IPS DF 4.7 (cell line): ENCODE measurements around the gene PHACTR3.

Experiments
- DNase-seq: peaks from one replicate; pipeline ENCODE4 v3.0.0-alpha.2; 2013; ENCODE audit warnings: low spot score; ENCODE audit errors: extremely low read depth

PHACTR3 gene

DNA sequence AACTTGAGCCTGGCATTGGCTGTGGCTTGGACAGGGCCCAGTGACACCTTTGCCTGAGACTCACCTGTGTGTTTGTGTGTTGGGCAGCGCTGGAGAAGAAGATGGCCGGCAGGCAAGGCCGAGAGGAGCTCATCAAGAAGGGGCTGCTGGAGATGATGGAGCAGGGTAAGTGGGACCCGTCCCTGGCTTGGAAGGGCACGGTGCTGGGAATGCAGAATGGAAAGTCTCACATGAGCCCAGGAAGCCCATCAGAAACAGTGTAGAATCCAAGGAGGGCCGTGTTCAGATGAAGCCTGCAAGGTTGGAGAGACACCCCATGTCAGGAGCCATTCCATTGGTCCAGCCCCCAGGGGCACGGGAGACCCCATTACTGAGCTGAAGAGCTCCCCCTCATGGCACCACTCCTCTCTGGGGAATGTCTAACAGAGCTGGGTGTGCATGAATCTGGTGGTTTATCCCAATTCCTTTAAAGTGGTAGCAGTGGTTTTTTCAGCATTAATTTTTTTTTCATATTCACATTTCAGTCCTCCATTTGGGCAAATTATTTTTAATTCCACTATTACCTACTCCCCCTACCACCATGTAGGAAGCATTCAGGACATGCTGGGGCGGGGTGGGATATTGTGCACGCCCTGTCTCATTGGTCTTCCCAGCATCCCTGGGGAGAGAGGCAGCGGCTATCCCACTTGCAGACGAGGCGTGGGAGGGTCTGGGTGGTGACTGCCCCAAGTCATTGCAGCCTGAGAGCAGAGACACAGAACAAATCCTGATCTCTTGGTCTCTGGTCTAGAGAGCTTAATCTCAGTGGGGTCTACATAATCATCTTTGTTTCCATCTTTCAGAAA lies 143.6 kb downstream of the PHACTR3 start:
- no peak for DNase-seq

DNA sequence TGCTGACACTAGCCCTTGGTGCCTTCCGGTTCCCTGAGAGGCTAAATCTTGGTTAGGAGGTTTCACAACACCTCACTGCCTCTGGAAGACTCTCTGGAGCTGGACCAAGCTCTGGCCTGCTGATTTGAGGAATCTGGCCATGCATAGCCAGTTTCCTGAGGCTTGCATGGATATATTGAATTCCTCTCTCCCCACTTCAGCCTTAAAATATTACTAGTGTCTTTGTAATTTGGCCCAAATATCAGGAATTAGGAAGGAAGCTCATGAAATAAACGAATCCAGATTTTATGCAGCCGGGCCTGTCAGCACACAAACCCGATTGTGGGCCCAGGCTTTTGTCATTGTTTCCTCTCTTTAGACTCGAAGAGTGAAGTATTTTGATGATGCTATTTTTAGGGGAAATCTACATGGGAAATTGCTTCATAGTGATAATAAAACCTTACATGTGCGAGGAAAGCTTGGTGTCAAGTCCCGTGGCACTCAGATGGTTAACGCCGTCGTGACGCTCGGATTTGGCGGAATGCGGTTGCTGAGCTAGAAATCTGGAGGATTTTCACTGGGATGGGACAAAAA lies 144.4 kb downstream of the PHACTR3 start:
- DNase-seq, result no peak

DNA sequence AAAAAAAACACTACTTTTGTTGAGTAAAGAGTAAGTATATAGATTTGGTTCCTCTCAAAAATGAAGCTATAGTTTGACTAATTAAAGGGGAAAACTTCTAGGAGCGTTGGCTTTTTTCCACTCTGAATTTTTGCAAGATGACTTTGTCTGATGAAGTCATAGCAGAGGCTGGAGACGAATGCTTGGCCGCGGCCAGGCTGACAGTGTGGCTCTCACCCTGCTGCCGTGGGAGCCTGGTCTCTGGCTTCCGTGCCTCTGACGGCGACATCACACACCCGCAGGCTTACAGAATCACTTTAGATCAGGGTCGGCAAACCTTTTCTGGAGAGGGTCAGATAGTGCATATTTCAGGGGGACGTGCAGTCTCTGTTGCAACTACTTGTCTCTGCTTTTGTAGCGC lies 145.0 kb downstream of the PHACTR3 start:
- DNase-seq, result no peak

DNA sequence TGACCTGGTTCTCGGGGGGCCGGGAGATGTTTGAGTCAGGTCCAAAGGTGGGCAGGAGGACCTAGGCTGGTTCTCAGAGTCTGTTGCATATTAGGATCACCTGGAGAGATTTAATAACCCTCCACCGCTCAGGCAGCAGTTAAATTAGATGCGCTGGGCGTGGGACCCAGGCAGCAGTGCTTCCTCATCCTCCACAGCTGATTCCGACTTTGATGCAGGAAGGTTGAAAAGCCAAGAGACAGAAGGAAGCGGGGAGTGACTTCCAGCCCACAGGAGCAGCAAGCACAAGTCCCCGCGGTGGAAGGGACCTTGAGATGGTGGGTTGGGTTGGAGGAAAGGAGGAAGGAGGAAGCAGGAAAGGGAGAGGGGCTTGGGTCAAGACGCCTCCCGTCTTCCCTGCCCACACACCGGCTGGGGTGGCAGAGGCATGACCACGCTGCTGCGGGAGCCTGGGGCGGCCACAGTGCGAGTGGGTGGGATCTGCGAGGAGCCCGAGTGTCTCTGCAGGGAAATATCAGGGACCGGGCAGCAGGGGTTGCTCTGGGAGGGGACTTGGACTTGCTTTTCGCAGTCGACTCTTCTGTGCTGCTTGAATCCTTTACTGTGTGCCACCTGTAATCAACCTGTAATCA lies 146.0 kb downstream of the PHACTR3 start:
- no peak for DNase-seq

DNA sequence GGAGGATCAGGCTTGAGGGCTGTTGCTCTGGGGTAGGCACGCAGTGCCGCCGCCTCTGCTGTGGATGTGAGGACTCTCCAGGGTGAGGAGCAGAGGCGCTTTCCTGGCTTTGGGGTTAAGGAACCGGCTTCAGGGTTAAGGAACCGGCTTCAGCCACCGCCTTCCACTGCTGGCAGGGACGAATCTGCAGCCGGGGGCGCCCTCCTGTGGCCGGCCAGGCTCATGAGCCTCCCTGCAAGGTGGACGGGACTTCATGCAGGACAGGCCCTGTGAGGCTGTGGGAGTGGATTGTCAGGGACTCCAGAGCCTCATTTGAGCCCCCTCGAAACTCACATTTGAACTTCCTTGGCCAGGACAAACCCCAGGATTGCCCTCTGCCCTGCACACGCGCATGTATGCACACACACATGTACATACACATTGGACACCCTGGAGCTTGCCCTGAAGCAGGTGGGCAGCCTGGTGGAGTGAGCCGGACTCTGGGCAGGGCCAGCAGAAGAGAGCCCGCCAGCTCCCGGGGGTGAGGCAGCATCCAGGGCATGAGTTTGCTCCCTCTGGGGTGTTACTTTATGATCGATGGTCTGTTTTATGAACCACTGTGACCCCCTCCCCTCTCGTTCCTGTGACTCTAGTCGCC lies 146.9 kb downstream of the PHACTR3 start:
- no peak for DNase-seq

DNA sequence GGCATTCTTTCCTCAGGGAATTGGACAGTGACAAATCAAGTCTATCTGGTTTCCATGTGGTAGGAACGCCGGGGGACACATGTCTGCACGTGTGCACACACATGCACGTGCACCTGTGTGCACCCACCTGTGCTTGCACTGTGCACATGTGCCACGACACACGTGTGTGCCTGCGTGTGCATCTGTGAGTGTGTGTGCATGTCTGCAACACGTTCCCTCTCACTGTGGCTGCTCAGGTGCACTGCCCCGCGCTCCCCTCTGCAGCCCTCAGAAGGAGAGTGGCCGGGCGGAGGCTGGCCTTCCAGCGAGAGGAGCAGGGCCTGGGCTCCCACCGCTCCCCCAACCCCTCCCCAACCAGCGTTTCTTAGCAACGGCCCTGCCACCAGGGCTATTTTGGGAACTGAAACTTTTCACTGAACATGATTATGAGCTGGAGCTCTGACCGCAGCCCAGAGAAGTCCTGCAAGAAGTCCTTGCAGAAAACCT lies 147.8 kb downstream of the PHACTR3 start:
- no peak for DNase-seq

DNA sequence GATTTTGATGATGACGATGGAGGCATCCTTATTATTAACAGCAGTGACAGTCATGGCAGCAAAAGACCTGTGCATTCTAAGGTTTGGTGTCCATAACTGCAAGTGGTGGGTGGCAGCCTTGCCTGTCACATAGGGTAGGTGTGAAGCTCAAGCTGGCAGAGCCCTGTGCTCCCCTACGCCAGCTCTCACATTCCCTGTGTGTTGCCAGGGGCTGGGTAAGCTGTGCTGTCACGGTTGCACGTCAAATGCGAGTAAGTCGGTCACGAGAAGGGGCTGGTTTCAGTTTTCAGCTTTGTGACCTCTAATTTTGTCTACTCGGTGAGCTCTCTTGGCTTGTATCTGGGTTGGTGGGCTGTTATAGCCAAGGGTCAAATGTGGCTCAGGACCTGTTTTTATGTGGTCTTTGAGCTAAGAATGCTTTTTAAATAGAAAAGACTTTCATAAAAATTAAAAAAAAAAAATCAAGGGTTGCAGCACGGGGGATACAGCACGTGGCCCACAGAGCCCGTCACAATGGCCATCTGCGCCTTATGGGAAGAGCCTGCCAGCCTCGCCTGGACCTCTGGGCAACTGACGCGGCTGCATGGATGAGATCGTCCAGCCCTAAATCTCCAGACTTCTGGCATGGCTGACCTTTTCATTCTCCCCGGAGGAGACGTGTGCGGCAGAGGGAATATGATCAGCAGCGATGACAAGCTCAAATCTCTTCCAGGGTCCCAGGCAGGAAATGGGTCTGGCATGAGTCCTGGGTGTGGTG lies 148.5 kb downstream of the PHACTR3 start:
- DNase-seq, result no peak

DNA sequence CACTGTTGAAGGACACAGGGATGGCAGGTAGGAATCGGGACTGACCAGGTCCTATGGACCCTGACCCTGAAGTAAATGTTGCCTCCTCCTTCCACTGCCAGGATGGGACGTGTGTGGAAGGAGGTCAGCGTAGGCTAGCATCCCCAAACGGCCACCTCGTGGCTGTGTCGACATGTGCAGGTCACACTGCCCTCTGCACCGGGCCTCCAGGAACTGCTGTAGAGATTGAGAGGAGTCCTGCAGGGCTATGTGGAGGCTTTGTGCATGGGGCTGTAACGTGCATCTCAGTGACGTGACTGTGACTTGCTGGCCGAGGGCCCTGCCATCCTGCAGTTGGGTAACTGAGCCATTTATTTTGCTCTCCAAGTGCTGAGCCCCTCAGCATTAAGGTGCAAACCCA lies 149.5 kb downstream of the PHACTR3 start:
- DNase-seq, result no peak

DNA sequence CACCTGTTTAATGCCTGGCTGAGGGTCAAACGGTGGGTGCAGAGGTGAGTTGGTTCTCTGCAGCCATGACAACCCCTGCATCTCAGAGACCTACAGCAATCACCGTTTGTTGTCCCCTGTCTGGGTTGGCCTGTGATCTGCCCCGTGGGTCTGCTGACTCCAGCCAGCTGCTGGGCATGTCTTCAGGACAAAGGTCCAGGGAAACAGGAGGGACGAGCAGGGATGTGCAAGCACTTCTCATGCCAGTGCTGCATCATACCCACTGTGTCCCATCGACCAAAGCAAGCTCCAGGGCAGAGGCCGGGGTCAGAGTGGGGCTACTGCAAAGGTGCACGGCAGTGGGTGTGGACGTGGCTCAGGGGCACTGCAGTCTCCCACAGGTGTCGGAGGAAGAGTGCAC lies 150.2 kb downstream of the PHACTR3 start:
- no peak for DNase-seq

DNA sequence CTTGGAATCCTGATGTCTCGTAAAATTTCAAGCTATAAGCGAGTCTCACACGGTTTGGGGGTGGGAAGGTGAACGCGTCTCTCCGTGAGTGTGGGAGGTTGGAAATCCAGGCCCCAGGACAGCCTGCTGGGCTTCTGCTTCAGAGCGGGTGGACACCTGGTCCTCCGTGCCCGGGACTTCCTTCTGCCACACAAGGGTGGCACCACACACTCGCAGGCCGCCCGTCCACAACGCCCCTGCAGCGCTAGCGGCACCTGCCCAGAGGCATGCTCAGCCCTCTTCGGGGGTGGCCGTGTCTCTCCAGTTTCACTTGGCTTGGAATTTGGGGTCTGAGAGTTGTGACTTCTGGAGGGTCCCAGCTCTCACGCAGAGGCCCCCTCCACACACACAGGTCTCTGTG lies 151.9 kb downstream of the PHACTR3 start:
- DNase-seq, result no peak

DNA sequence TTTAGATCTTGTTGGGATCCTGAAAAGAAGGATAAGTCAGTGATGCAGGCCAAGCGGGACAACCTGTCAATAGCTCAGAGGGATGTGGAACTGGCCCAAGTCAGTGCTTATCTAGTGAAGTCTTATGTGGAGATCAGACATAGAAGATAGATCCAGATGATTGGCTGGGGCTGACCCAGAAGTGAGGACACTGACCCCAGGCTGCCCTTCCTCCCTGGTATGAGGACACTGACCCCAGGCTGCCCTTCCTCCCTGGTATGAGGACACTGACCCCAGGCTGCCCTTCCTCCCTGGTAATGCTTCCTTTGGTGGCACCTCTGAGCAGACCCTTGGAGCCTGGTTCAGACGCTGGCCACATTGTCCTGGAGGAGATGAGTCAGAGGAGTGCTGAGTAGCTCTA lies 159.7 kb downstream of the PHACTR3 start:
- DNase-seq, result no peak

DNA sequence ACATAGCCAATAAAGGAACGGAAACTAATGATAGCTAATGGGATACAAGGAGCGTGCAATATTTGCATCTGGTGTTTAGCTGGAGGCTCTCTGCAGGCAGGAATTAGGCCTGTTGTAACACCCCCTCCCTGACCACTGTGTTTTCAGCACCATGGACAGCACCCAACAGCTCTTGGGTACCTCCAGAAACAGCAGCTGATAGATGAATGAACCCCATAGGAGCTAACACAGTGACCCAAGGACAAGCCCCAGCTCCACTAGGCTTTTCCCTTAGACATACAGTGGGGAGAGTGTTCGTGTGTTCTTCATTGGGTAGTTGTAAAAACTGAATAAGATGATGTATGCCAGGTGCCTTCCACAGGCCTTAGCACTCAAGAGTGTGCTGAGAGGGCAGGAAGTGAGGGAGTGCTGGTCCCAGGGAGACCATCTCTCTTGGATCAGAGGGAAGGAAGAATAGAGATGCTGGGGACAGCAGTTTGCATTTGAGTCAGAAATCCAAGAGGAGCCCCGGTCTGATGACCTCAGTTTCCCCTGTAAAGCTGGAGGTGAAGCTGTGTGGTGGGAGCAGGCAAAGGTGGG lies 161.3 kb downstream of the PHACTR3 start:
- DNase-seq, result no peak

DNA sequence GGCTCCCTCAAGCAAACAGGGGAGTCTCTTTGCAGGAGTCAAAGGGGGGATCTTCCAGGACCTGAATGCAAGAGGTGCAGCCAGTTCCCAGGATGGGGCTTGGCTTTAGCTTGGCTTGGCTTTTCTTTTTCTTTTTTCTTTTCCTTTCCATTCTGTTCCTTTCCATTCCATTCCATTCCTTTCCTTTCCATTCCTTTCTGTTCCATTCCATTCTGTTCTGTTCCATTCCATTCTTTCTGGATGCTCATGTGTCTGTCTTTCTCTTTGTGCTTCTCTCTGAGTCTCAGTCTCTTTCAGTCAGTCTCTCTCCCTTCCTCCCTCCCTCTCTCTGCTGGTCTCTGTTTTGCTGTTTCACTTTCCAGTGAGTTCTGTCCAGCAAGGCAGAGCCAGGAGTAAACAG lies 163.3 kb downstream of the PHACTR3 start:
- DNase-seq, result no peak

DNA sequence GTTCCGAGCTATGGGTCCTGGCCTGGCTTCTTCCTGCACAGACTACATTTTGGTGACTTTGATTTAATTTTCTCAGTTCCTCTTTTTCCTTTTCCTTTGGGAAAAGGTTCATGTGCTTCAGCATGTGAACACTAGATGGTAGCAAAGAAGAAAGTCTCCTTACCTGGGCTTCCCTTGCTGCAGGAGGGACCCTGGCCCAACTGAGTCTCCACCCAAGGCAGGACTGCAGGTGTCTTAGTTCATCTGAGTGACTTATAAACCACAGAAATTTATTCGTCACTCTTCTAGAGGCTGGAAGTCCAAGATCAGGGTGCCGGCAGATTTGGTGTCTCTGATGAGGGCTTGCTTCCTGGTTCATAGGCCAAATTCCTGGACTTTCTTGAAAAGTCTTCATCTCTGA lies 165.9 kb downstream of the PHACTR3 start:
- no peak for DNase-seq

DNA sequence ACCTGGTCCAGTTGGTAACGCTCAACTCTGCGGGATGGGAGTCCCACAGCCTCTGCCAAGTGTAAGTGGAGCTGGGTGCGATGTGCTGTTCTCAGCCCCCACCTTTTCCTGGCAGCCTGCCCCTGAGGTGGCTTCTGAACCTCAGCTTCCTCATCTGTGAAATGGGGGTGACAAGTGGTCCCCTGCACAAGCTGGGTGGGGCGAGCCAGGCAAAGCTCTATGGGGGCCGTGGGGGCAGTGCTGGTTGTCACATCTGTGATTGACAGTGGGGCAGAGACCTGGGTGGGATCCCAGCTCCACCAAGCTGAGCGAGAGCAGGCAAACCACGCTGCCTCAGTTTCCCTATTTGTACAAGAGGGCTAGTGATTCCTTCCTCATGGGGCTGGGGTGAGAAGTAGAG lies 166.5 kb downstream of the PHACTR3 start:
- no peak for DNase-seq

DNA sequence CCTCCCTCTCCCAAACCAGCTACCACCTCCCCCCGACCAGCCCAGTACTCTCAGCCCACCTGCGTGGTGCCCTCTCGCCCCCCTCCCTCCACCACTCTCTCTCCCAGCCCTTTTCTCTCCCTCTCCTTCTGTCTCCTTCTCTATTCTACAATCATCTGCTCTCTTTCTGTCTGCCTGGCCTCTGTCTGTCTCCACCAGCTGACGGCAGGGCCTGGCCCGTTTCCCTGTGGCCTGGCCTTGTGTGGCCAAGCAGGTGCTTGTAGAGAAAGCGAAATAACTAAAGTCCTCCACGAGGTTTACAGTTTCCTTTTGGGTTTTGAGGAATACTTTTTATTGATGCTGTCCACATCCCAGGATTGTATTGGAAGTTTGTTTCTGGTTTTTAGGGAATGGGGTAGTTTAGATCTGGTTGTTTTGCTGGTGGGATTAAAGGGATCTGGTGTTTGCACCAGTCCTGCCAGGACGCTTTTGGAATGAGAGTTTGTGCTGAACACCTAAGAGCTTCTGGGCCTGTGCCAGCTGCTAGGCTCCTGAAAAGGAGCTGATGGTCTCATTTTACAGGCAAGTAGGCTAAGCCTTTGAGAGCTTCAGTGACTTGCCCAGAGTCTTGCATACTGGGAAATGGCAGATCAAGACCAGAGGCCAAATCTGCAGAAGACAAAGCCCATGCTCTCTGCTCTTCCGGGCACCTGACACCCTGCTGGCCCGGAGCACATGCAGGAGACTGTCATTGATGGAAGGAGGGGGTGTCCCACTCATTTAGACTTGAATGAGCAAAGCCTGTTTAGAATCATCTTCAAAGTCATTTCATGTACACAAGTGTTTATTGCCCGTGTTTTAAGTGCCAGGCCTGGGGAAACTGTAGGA lies 167.4 kb downstream of the PHACTR3 start:
- no peak for DNase-seq

DNA sequence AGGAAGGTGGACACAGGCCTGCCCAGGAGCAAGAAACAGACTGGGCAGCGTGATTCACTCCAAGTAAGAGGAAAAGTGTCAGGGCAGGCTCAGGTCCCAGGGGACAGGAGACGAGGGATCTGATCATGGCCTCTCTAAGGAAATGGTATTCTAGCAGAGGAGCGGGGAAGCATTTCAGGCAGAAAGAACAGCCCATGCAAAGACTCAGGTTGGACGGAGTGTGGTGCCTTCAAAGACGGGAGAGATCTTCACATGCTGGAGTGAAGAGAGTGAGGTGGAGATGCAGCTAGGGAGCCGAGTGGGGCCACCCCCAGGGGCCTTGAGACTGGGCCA lies 168.0 kb downstream of the PHACTR3 start:
- no peak for DNase-seq

DNA sequence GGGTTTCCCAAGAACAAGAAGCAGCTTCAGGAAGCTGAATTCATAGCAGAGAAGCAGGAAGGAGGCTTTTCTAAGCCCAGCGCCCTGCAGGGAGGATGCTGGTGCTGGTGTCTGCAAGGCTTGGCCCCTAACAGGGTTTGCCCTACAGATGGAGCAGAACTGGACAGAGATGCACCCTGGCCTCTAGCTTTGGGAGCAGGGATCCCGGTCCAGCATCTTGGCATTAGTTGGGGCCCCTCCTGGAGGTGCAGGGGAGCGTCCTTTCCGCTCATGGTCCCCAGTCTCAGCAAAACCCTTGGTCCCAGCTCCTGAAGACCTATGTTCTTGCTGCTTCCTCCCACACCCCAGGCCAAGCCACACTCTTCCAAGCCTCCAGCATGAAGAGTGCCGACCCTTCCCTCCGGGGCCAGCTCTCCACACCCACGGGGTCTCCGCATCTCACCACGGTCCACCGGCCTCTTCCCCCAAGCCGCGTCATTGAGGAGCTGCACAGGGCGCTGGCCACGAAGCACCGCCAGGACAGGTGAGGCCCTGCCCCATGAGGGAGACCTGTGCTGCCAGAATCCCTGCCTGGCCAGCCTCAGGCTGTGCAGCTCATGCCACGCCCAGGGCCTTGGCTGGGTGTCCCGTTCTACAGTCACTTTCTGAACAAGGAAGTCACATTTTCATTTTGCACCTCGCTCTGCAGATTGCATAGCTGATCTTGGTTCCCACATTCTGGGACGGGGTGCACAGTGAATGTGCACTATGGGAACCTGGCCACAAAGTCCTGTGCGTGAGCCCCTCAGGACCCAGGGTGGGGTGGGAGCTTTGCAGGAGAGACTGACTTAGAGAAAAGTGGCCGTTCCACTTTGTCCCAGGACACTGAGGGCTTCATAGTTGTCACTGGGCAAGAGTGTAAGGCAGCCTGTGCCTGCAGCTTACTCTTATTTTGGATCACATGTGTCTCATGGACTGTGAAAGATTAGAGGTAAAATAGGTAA lies 168.9 kb downstream of the PHACTR3 start:
- DNase-seq, result no peak

DNA sequence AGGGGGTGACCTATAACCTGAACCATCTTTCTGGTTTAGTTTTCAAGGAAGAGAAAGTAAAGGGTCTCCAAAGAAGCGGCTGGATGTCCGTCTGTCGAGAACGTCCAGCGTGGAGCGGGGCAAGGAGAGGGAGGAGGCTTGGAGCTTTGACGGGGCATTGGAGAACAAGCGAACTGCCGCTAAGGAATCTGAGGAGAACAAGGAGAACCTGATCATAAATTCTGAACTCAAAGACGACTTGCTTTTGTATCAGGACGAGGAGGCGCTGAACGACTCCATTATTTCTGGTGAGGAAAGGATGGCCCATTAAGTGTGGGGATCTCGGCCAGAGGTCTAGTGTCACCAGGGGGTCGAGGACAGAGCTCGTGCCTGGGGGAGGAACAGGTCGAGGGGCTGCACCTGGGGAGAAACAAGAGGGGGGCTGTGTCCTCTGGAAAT lies 169.9 kb downstream of the PHACTR3 start:
- DNase-seq, result no peak
